Brain microvascular endothelial cell (primary cell): ENCODE measurements around the gene MEA1.

Experiments
- DNase-seq: peaks from one replicate; pipeline ENCODE4 v3.0.0-alpha.2; 2020
- H3K27ac ChIP-seq: fragments of 250-450 bp; sonication (Bioruptor Pico); 2 replicates; pipeline ENCODE4 v1.5.1; 2020; ENCODE audit warnings: mild to moderate bottlenecking, moderate library complexity
- H3K27me3 ChIP-seq: fragments of 250-450 bp; sonication (Bioruptor Pico); replicated peaks from 2 replicates; pipeline ENCODE4 v1.5.1; 2020; ENCODE audit warnings: mild to moderate bottlenecking
- H3K36me3 ChIP-seq: fragments of 250-450 bp; sonication (Bioruptor Pico); replicated peaks from 2 replicates; pipeline ENCODE4 v1.5.1; 2020; ENCODE audit warnings: mild to moderate bottlenecking
- H3K4me3 ChIP-seq: 2 replicates; pipeline ENCODE4 v1.5.1; 2011; ENCODE audit warnings: low read depth, mild to moderate bottlenecking, control low read depth, low read length, moderate library complexity
- CTCF ChIP-seq: IDR thresholded peaks from 2 replicates; pipeline ENCODE4 v1.5.1; 2011; ENCODE audit warnings: low read depth, mild to moderate bottlenecking, moderate library complexity, low read length, control low read depth, inconsistent platforms; ENCODE audit errors: missing control alignments
- in situ Hi-C: cut with HindIII; loops from 2 replicates; pipeline ENCODE4 v1.10.0; 2017; ENCODE audit warnings: low sequenced_read_pairs, low pct_ligation_motif_present

The MEA1 gene

GRCh38 chr6:42984924-42985475 is 28.7 kb downstream of the MEA1 start:
- peaks cover 2% of the 10 kb centered on the region for H3K36me3 ChIP-seq
- no peak for DNase-seq
- TF ChIP-seq CTCF = no peak
- no peaks in the 10 kb centered on the region for H3K27me3 ChIP-seq
- peak overlapping the region; percentile 81 for H3K4me3 ChIP-seq
- no peak overlapping the region for H3K27ac ChIP-seq
- in situ Hi-C loops = no loop called here

GRCh38 chr6:42984001-42984923 is 29.5 kb downstream of the MEA1 start, which contains the start of gene PPP2R5D:
PPP2R5D (plus strand) TSS chr6:42984570; CDS start chr6:42984678, 108 bp downstream.
- peaks cover 1% of the 10 kb centered on the region for H3K36me3 ChIP-seq
- peak; percentile 1 for TF ChIP-seq CTCF
- peak; percentile 99 for DNase-seq
- peak within 1 kb of the TSS; percentile 49 for H3K27ac ChIP-seq
- H3K4me3 ChIP-seq = peak within 1 kb of the TSS; percentile 81
- no peaks in the 10 kb centered on the region for H3K27me3 ChIP-seq
- in situ Hi-C loops = no loop called here

GRCh38 chr6:42981836-42982235 is 31.9 kb downstream of the MEA1 start:
- Histone ChIP-seq H3K4me3 (no peak overlapping the region), H3K36me3 (no peaks in the 10 kb centered on the region), H3K27ac (no peak overlapping the region), H3K27me3 (no peaks in the 10 kb centered on the region)
- TF ChIP-seq CTCF = no peak
- DNase-seq = no peak
- in situ Hi-C loops = no loop called here

GRCh38 chr6:42979523-42980177 is 34.1 kb downstream of the MEA1 start:
- Histone ChIP-seq H3K4me3 (peak overlapping the region; percentile 79), H3K36me3 (no peaks in the 10 kb centered on the region), H3K27ac (peak overlapping the region; percentile 71), H3K27me3 (no peaks in the 10 kb centered on the region)
- in situ Hi-C loops = no loop called here
- TF ChIP-seq CTCF = no peak
- DNase-seq = peak; percentile 23

GRCh38 chr6:42978839-42979522 is 34.8 kb downstream of the MEA1 start, which contains the start of gene PEX6:
PEX6 (minus strand) TSS chr6:42979181; CDS start chr6:42979150, 31 bp downstream.
- peak; percentile 53 for DNase-seq
- Histone ChIP-seq H3K36me3 (no peaks in the 10 kb centered on the region), H3K27me3 (no peaks in the 10 kb centered on the region), H3K27ac (peak within 1 kb of the TSS; percentile 71), H3K4me3 (peak within 1 kb of the TSS; percentile 79)
- no peak for TF ChIP-seq CTCF
- in situ Hi-C loops = no loop called here
